ENCODE data around the gene MARCHF3.

MARCHF3 gene, protein sequence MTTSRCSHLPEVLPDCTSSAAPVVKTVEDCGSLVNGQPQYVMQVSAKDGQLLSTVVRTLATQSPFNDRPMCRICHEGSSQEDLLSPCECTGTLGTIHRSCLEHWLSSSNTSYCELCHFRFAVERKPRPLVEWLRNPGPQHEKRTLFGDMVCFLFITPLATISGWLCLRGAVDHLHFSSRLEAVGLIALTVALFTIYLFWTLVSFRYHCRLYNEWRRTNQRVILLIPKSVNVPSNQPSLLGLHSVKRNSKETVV

DNA sequence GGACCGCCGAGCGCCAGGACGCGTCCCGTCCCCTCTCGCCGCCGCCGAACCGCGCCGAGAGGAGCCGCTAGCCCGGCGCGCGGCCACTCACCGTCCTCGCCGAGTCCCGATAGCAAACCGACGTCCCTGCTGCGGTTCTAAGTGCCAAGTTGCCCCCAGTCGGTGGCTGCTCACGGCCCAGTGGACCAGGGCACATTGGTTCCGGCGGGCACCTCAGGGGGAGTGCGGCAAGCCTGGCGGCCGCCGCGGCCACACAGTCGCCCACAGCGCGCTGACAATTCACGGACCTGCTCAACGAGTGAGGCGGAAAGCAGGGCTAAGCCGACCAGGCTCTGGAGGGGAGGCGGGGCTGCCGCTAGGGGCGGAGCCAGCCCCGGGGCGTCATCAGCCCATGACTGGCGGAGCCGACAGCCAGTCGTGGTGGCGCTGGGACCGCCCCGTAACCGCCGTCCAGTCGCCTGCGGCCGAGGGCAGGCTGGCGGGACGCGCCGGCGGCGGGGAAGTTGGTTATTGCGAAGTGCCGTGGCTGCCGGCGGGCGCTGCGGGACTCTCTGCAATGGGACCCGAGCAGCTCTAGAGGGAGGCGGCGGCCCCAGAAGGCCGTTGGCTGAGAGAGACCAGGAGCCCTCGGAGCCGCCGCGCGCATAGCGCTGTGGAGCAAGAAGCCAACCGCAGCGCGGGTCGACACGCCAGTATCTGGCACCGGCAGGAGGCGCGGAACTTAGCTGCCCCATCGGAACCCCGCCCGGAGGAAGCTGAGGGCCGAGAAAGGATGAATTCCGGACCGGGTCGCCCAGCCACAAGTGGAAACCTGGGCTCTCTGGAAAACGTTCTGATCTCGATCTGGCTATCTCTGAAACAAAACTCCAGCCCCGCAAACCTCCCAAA is at the start of gene MARCHF3:
Gene MARCHF3 (minus strand): TSS at position 300 of the 888 bp plus-strand sequence. CDS start 112,387 bp downstream, outside the sequence.
- TF ChIP-seq, protein P1, sequence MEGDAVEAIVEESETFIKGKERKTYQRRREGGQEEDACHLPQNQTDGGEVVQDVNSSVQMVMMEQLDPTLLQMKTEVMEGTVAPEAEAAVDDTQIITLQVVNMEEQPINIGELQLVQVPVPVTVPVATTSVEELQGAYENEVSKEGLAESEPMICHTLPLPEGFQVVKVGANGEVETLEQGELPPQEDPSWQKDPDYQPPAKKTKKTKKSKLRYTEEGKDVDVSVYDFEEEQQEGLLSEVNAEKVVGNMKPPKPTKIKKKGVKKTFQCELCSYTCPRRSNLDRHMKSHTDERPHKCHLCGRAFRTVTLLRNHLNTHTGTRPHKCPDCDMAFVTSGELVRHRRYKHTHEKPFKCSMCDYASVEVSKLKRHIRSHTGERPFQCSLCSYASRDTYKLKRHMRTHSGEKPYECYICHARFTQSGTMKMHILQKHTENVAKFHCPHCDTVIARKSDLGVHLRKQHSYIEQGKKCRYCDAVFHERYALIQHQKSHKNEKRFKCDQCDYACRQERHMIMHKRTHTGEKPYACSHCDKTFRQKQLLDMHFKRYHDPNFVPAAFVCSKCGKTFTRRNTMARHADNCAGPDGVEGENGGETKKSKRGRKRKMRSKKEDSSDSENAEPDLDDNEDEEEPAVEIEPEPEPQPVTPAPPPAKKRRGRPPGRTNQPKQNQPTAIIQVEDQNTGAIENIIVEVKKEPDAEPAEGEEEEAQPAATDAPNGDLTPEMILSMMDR (IDR thresholded peaks at IDR 0.05; ENCODE audit: borderline replicate concordance, insufficient read depth, low read depth, low read length), result 0 out of 2 replicates have a peak, but pooled peaks have one; percentile 13
- H3K4me3 ChIP-seq (ENCODE audit: low read depth, low read length), result peak within 1 kb of the TSS; percentile 99

DNA sequence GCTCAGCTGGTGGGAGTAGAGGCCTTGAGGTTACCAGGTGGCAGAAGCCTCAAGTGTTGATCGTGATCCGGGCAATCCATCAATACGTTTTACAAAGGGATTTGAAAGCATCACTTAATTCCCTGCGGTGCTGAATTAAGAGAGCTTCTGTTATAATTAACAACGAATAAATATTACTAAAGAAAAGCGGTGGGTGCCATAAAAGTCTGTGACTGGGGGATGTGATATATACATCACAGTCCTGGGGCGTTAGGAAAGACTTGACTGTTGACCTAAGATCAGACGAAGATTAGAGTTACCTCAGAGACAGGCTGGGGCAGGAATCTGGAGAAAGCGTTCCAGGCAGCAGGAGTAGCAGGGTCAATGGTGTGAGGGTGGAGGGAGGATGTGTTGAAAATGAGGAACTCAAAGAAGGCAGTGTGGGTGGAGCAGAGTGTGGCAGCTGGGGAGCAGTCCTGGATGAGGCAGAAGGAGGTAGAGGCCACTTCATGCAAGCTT is 49.7 kb upstream of the MARCHF3 start:
- TF ChIP-seq, protein P1 (IDR thresholded peaks at IDR 0.05; ENCODE audit: borderline replicate concordance, insufficient read depth, low read depth, low read length), result no peak

DNA sequence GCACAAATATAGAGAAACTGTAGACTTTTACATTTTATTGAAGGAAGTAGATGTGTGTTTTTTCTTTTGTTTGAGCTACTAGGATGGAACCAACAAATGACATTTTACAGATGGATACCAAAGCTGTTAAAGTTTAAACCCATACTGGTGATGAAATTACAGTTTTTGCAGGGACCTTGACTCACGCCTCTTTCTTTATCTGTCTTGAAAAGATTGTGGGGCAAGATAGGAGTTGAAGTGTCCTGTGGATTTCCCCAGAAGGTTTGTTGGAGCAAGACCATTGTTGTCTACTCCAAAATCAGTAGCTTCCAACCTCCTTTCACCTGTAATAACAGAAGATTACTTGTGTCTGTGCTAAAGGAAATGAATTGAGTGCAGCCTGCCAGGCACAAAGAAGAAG is 47.0 kb upstream of the MARCHF3 start:
- H3K4me3 ChIP-seq (ENCODE audit: low read depth, low read length), result no peak overlapping the region
- TF ChIP-seq, protein P1 (IDR thresholded peaks at IDR 0.05; ENCODE audit: borderline replicate concordance, insufficient read depth, low read depth, low read length), result no peak

More for the DNA sequence above, 49.7 kb upstream of the MARCHF3 start:
- no peak overlapping the region for H3K4me3 ChIP-seq (ENCODE audit: low read depth, low read length)

DNA sequence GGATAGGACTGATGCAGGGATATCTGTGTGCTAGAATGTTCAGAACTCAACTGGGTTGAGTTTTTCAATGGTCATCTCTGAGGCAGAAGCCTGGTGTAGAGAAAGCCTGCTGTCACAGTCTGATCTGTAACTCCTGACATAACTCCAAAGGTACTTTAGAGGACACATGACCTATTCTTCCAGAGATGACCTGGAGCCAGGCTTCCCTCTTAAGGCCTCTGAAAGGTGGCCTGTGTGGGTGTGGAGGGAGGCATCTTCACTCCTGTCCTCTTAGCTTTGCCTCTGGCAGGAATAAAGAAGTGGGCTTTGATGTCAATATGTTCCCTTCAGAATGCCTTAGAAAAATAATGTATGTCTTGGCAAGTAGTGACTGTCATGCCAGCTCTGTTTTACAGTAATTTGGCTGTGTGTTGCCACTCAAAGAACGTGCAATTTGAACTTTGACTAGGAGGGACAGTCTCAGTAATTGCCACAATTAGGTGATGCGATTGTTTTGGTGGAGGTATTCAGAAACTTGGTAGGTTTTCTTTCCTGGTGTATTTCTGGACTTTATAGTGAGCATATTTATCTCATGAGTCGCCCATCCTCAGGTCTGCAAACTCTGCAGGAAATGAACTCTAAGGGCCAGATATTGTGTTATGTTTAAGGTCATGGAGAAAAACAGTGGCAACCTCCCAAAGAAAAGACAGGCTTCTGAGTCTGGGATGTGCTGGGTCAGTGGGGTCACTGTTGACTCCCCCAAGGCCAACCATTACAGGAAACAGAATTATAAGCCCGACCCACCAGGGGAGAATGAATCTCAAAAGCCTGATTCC is 46.2 kb upstream of the MARCHF3 start:
- TF ChIP-seq, protein P1 (IDR thresholded peaks at IDR 0.05; ENCODE audit: borderline replicate concordance, insufficient read depth, low read depth, low read length), result no peak
- H3K4me3 ChIP-seq (ENCODE audit: low read depth, low read length), result no peak overlapping the region

DNA sequence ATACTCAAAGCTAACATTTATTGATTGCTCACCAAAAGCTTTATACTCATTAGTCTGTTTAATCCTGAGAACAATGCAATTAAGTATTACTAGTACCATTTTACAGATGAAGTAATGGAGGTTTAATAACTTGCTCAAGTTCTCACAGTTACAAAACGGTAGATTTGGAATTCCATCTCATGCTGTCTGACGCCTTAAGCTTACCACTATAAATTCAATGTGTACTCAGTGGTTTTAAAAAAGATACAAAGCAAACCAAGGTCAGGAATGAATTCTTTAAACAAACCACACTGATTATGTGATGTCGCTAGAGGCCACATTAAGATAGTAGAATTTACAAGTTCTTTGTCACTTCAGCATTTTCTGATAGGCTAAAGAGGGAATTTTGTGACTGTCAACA is 44.1 kb upstream of the MARCHF3 start:
- no peak overlapping the region for H3K4me3 ChIP-seq (ENCODE audit: low read depth, low read length)
- TF ChIP-seq, protein P1 (IDR thresholded peaks at IDR 0.05; ENCODE audit: borderline replicate concordance, insufficient read depth, low read depth, low read length), result no peak

DNA sequence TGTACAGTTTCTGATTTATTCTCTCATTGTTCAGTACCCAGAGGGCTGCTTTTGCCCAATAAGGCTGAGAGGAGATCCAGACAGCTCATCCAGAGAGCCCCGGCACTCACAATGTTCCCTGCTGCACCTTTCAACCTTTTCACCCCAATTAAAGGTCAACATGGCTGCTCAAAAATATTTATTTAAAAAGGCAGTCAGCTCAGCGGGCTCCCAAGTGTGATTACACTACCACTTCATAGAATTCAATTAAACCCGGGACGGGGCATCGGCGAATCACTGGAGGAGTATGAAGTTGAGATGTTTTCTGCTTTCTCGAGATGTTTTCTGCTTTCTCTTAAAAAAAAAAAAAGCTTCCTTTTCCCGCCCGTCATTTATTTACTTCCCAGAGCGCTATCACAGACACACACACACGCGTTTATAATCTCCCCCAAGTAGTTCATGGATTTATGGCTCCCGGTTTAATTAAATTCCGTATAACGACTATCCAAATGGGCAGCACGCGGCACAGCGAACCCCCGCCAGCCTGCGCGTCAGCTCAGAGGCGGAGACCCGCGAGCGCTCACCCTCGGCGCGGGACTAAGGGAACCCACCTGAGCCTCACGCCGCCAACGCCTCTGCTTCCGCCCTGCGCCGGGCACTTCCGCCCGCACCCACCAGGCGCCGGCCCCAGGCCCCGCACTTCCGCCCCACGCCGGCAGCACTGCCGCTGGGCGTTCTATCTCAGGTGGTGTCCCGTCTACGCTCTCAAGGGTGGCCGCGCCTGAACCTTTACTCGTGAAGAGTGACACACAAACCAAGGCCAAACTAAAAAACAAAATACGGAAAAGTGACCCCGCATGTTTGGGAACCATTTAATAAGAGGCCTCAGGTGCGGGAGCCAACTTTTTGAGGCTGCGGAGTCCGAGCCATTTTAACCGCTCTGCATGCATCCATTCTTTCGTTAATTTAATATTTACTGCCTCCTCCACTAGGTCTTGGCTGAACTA is 42.8 kb upstream of the MARCHF3 start, which contains the start of gene C5orf63:
Gene C5orf63 (minus strand): TSS at position 642 of the 986 bp plus-strand sequence. CDS start 14,507 bp downstream, outside the sequence.
- H3K4me3 ChIP-seq (ENCODE audit: low read depth, low read length), result peak within 1 kb of the TSS; percentile 66
- TF ChIP-seq, protein P1 (IDR thresholded peaks at IDR 0.05; ENCODE audit: borderline replicate concordance, insufficient read depth, low read depth, low read length), result 0 out of 2 replicates have a peak, but pooled peaks have one; percentile 24

Measured in GM12875 (cell line).